ENCODE results near the gene FAT2. TPM values are rescaled to one million over a fixed set of nuclear protein-coding genes. Genes with fewer than 3 reads are reported as not detected.

Gene FAT2
- total and polyA plus RNA-seq, 10 of the 15 experiments (the other 5 are each of a cell fraction or from before 2014, with no cell fraction given) = 0.01 to 0.06 (median 0.03) TPM; not detected in 3

DNA sequence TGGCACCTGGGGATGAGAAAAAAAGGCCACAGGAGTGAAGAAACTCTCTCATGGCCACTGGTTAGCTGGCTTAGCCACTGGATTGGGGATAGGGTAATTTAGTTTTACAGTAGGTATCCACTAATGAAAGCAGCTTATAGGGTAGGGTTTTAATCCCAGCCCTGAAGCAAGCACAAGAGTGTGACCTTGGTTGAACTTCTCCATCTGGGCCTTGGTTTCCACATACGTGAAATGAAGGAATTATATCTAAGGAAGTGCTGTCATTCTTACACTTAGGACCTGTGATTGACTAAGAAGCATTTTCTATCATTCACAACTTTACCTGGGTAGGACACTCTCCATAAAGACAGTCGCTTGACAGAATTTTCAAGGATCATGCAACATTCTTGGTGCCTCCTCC is 49.6 kb downstream of the FAT2 start (continued):
- TF ChIP-seq, protein P1, sequence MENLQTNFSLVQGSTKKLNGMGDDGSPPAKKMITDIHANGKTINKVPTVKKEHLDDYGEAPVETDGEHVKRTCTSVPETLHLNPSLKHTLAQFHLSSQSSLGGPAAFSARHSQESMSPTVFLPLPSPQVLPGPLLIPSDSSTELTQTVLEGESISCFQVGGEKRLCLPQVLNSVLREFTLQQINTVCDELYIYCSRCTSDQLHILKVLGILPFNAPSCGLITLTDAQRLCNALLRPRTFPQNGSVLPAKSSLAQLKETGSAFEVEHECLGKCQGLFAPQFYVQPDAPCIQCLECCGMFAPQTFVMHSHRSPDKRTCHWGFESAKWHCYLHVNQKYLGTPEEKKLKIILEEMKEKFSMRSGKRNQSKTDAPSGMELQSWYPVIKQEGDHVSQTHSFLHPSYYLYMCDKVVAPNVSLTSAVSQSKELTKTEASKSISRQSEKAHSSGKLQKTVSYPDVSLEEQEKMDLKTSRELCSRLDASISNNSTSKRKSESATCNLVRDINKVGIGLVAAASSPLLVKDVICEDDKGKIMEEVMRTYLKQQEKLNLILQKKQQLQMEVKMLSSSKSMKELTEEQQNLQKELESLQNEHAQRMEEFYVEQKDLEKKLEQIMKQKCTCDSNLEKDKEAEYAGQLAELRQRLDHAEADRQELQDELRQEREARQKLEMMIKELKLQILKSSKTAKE (IDR thresholded peaks at IDR 0.05; ENCODE audit: low read depth, poor library complexity, severe bottlenecking) = no peak
- TF ChIP-seq MEF2B (IDR thresholded peaks at IDR 0.05; ENCODE audit: partially characterized antibody, poor library complexity, severe bottlenecking) (no peak), HCFC1 (IDR thresholded peaks at IDR 0.05; ENCODE audit: low read length) (no peak), HDGF (IDR thresholded peaks at IDR 0.05) (no peak), SIN3A (IDR thresholded peaks at IDR 0.05; ENCODE audit: low read depth, low read length) (no peak), RAD51 (IDR thresholded peaks at IDR 0.05) (no peak), SMC3 (IDR thresholded peaks at IDR 0.05; ENCODE audit: borderline replicate concordance, low read length) (no peak), MYC (IDR thresholded peaks at IDR 0.05; ENCODE audit: insufficient read depth, insufficient read length, insufficient replicate concordance, low read length, severe bottlenecking) (no peak), ETV6 (conservative IDR thresholded peaks at IDR 0.05 in 1 of 2, IDR thresholded peaks at IDR 0.05 in 1 of 2; ENCODE audit: borderline replicate concordance in 1 of 2, low read depth in 1 of 2) (no peak), GABPA (IDR thresholded peaks at IDR 0.05; ENCODE audit: low read depth) (no peak), REST (IDR thresholded peaks at IDR 0.05; ENCODE audit: low read depth, low read length) (no peak), POLR2AphosphoS5 (IDR thresholded peaks at IDR 0.05; ENCODE audit: low read length) (no peak), HDAC6 (IDR thresholded peaks at IDR 0.05; ENCODE audit: unreplicated experiment) (no peak)

Other genes with a start within 250 kb of the FAT2 start
- not detected in 2 replicates for gene SLC36A2, start 243.8 kb downstream of the FAT2 start, total RNA-seq (2014; rRNA removed)
- gene SLC36A2, start 243.8 kb downstream of the FAT2 start, total RNA-seq (2014; rRNA removed; fragmentation: Illumina TruSeq; extraction: Trizol) = not detected in 2 replicates
- gene SLC36A2, start 243.8 kb downstream of the FAT2 start, total RNA-seq (2021) = not detected in 2 replicates
- not detected in 2 replicates for gene SLC36A2, start 243.8 kb downstream of the FAT2 start, polyA plus RNA-seq (2011; rRNA removed)
- gene SLC36A2, start 243.8 kb downstream of the FAT2 start, polyA plus RNA-seq (2014; fragmentation: Illumina TruSeq; extraction: Trizol) = not detected in 2 replicates
- not detected for gene SLC36A2, start 243.8 kb downstream of the FAT2 start, polyA plus RNA-seq (2014; fragmentation: Nextera tagmentation; extraction: Ambion mirVana)
- not detected in 2 replicates for gene SLC36A2, start 243.8 kb downstream of the FAT2 start, polyA plus RNA-seq (2014; rRNA removed)
- not detected for gene SLC36A2, start 243.8 kb downstream of the FAT2 start, polyA plus RNA-seq (2016; fragmentation: Nextera tagmentation; extraction: Ambion mirVana)
- 3.0 and 3.6 TPM in 2 replicates for gene SLC36A1, start 143.7 kb downstream of the FAT2 start, total RNA-seq (2014; rRNA removed)
- gene SLC36A1, start 143.7 kb downstream of the FAT2 start, total RNA-seq (2014; rRNA removed; fragmentation: Illumina TruSeq; extraction: Trizol) = 2.3 and 2.8 TPM in 2 replicates
- 4.8 and 6.2 TPM in 2 replicates for gene SLC36A1, start 143.7 kb downstream of the FAT2 start, total RNA-seq (2021)
- gene SLC36A1, start 143.7 kb downstream of the FAT2 start, polyA plus RNA-seq (2011; rRNA removed) = 3.7 and 8.2 TPM in 2 replicates
- gene SLC36A1, start 143.7 kb downstream of the FAT2 start, polyA plus RNA-seq (2014; fragmentation: Illumina TruSeq; extraction: Trizol) = 4.4 and 5.1 TPM in 2 replicates
- under 1 TPM; 0.50 to 0.66 TPM for gene SLC36A1, start 143.7 kb downstream of the FAT2 start, polyA plus RNA-seq (2014; fragmentation: Nextera tagmentation; extraction: Ambion mirVana)
- 3.9 and 5.1 TPM in 2 replicates for gene SLC36A1, start 143.7 kb downstream of the FAT2 start, polyA plus RNA-seq (2014; rRNA removed)
- 1 to 10 TPM; 3.0 to 4.1 TPM for gene SLC36A1, start 143.7 kb downstream of the FAT2 start, polyA plus RNA-seq (2016; fragmentation: Nextera tagmentation; extraction: Ambion mirVana)
- 49.3 and 52.9 TPM in 2 replicates for gene SPARC, start 95.6 kb upstream of the FAT2 start, total RNA-seq (2014; rRNA removed)
- gene SPARC, start 95.6 kb upstream of the FAT2 start, total RNA-seq (2014; rRNA removed; fragmentation: Illumina TruSeq; extraction: Trizol) = 40.7 and 41.6 TPM in 2 replicates
- gene SPARC, start 95.6 kb upstream of the FAT2 start, total RNA-seq (2021) = 81.7 and 89.7 TPM in 2 replicates
- gene SPARC, start 95.6 kb upstream of the FAT2 start, polyA plus RNA-seq (2011; rRNA removed) = 21.3 and 29.6 TPM in 2 replicates
- gene SPARC, start 95.6 kb upstream of the FAT2 start, polyA plus RNA-seq (2014; fragmentation: Illumina TruSeq; extraction: Trizol) = 49.9 and 70.3 TPM in 2 replicates
- 10 to 100 TPM; 42.9 to 62.5 TPM for gene SPARC, start 95.6 kb upstream of the FAT2 start, polyA plus RNA-seq (2014; fragmentation: Nextera tagmentation; extraction: Ambion mirVana)
- 51.5 and 62.0 TPM in 2 replicates for gene SPARC, start 95.6 kb upstream of the FAT2 start, polyA plus RNA-seq (2014; rRNA removed)
- gene SPARC, start 95.6 kb upstream of the FAT2 start, polyA plus RNA-seq (2016; fragmentation: Nextera tagmentation; extraction: Ambion mirVana) = 100 to 1,000 TPM; 141 to 154 TPM
- gene ATOX1, start 167.3 kb upstream of the FAT2 start, total RNA-seq (2014; rRNA removed) = 136 and 139 TPM in 2 replicates
- 130 and 139 TPM in 2 replicates for gene ATOX1, start 167.3 kb upstream of the FAT2 start, total RNA-seq (2014; rRNA removed; fragmentation: Illumina TruSeq; extraction: Trizol)
- gene ATOX1, start 167.3 kb upstream of the FAT2 start, total RNA-seq (2021) = 140 and 158 TPM in 2 replicates
- 94.4 and 161 TPM in 2 replicates for gene ATOX1, start 167.3 kb upstream of the FAT2 start, polyA plus RNA-seq (2011; rRNA removed)
- 138 and 231 TPM in 2 replicates for gene ATOX1, start 167.3 kb upstream of the FAT2 start, polyA plus RNA-seq (2014; fragmentation: Illumina TruSeq; extraction: Trizol)
- gene ATOX1, start 167.3 kb upstream of the FAT2 start, polyA plus RNA-seq (2014; fragmentation: Nextera tagmentation; extraction: Ambion mirVana) = 100 to 1,000 TPM; 576 to 642 TPM
- gene ATOX1, start 167.3 kb upstream of the FAT2 start, polyA plus RNA-seq (2014; rRNA removed) = 237 and 259 TPM in 2 replicates
- gene ATOX1, start 167.3 kb upstream of the FAT2 start, polyA plus RNA-seq (2016; fragmentation: Nextera tagmentation; extraction: Ambion mirVana) = 100 to 1,000 TPM; 377 to 419 TPM
- 137 and 148 TPM in 2 replicates for gene G3BP1, start 180.6 kb upstream of the FAT2 start, total RNA-seq (2014; rRNA removed)
- 182 and 190 TPM in 2 replicates for gene G3BP1, start 180.6 kb upstream of the FAT2 start, total RNA-seq (2014; rRNA removed; fragmentation: Illumina TruSeq; extraction: Trizol)
- 255 and 269 TPM in 2 replicates for gene G3BP1, start 180.6 kb upstream of the FAT2 start, total RNA-seq (2021)
- 113 and 119 TPM in 2 replicates for gene G3BP1, start 180.6 kb upstream of the FAT2 start, polyA plus RNA-seq (2011; rRNA removed)
- gene G3BP1, start 180.6 kb upstream of the FAT2 start, polyA plus RNA-seq (2014; fragmentation: Illumina TruSeq; extraction: Trizol) = 158 TPM in 2 replicates
- gene G3BP1, start 180.6 kb upstream of the FAT2 start, polyA plus RNA-seq (2014; fragmentation: Nextera tagmentation; extraction: Ambion mirVana) = 10 to 100 TPM; 49.7 to 52.7 TPM
- gene G3BP1, start 180.6 kb upstream of the FAT2 start, polyA plus RNA-seq (2014; rRNA removed) = 86.7 and 87.0 TPM in 2 replicates
- 100 to 1,000 TPM; 416 to 438 TPM for gene G3BP1, start 180.6 kb upstream of the FAT2 start, polyA plus RNA-seq (2016; fragmentation: Nextera tagmentation; extraction: Ambion mirVana)